Ovary (tissue), 9 donors: ENCODE data around the gene RGS19. TPM values are rescaled to one million over a fixed set of nuclear protein-coding genes. Genes with fewer than 3 reads are reported as not detected.
A peak's percentile ranks its signal among the peaks of the same experiment; 100 is the strongest.

Source experiments
- DNase-seq, 5 donors: peaks; one replicate each; pipeline ENCODE4 v3.0.0-alpha.2; 2019 to 2020
- H3K27ac ChIP-seq, 2 donors: fragments of 200-600 bp; one replicate each; pipeline versions ENCODE4 v1.5.1 to v1.8.0; 2019 to 2022
- H3K27me3 ChIP-seq: fragments of 200-600 bp; one replicate; pipeline ENCODE4 v1.8.0; 2022
- H3K36me3 ChIP-seq: fragments of 200-600 bp; sonication (generic); one replicate; pipeline ENCODE4 v1.5.1; 2019
- H3K4me1 ChIP-seq: one replicate; pipeline ENCODE4 v1.8.1; 2013; ENCODE audit warnings: mild to moderate bottlenecking, moderate library complexity; ENCODE audit not compliant: insufficient read depth
- H3K4me3 ChIP-seq: fragments of 200-600 bp; sonication (generic); one replicate; pipeline ENCODE4 v1.5.1; 2017
- H3K9me3 ChIP-seq, 2 donors: fragments of 200-600 bp in 1 of 2; sonication (generic) in 1 of 2; one replicate each; pipeline versions ENCODE4 v1.5.1 to v1.8.1; 2013 to 2019; ENCODE audit warnings: mild to moderate bottlenecking in 1 of 2, moderate library complexity in 1 of 2
- CTCF ChIP-seq, 3 donors: fragments of 450-650 bp in 2 of 3; fragments of 200-600 bp in 1 of 3; IDR thresholded peaks; one replicate each; pipeline versions ENCODE4 v1.5.1 to v1.8.0; 2016 to 2022; ENCODE audit warnings: antibody characterized with exemption in 3 of 3, mild to moderate bottlenecking in 1 of 3
- EP300 ChIP-seq: sonication (generic); formaldehyde crosslinking; IDR thresholded peaks from one replicate; pipeline ENCODE4 v1.6.1; 2017; ENCODE audit warnings: antibody characterized with exemption
- POLR2A ChIP-seq: fragments of 450-650 bp; IDR thresholded peaks from one replicate; pipeline ENCODE4 v1.6.1; 2017; ENCODE audit warnings: antibody characterized with exemption, mild to moderate bottlenecking, moderate library complexity
- WGBS, 3 donors: extraction: QIAGEN DNeasy Blood & Tissue Kit in 1 of 3; methylation state at CpG; one replicate each; pipeline versions ENCODE4 v1.1.5 to v1.1.7; 2013 to 2017; 5-methylcytosine and 5-hydroxymethylcytosine counted together
- intact Hi-C, 4 donors: fragments of 100-400 bp; cut with DNase I; formaldehyde crosslinking; loops; one replicate each; pipeline versions ENCODE4 v1.11.0 to v1.15.1; 2022 to 2023
- polyA plus RNA-seq, 2 donors: library from polyadenylated mRNA; stranded (reverse); fragments of 200-250 nt in 1 of 2; fragments of 350-450 nt in 1 of 2; fragmentation: Illumina TruSeq in 1 of 2; extraction: RNeasy Lipid Tissue Mini Kit (QIAGEN cat#74804) in 1 of 2; gene quantifications; one replicate each; pipeline ENCODE4 v1.2.3, GENCODE V29; 2013 to 2014
- total RNA-seq, 7 donors: library from RNA; depleted of rRNA in 2 of 7; stranded (reverse); fragments of >200 nt in 2 of 7; fragmentation: NEBNext Ultra II Directional in 3 of 7; extraction: Animal tissue kit (Norgen Biotek cat#: 25700) in 3 of 7; gene quantifications; one replicate each; pipeline versions ENCODE4 v1.1.0 to v1.2.4, GENCODE V29; 2016 to 2023
- donor health status: DM: no; HTN: no; CAD: no; lungs with moderate emphysema.
- donor health status: DM: no; HTN: no; CAD: no.
- donor health status: Bipolar disorder and iron deficiency.
- donor health status: DM: yes; HTN: yes; CAD: no.
- donor health status: DM: no; HTN: no; CAD: no.
- donor health status: DM: yes; HTN: yes; CAD: no.

RGS19 gene
- total and polyA plus RNA-seq, 9 donors: 2.1 to 7.6 (median 4.5) TPM

GRCh38 chr20:64033981-64034493 is 45.3 kb downstream of the RGS19 start:
- 32 to 58% (median 33%) methylated on average over 11 of the region's 11 CpGs for WGBS, 3 donors
- TF ChIP-seq POLR2A (no peak), EP300 (no peak), CTCF (IDR thresholded peaks at IDR 0.05) (no peak)
- Histone ChIP-seq H3K4me1 (peaks cover 5% of the 10 kb centered on the region), H3K27ac (no peak overlapping the region), H3K4me3 (no peak overlapping the region), H3K36me3 (no peaks in the 10 kb centered on the region), H3K27me3 (no peaks in the 10 kb centered on the region), H3K9me3 (no peaks in the 10 kb centered on the region)
- intact Hi-C loops: loop anchor here in 1 of 4 donors (10.0 kb wide), 1 partner anchor 81 kb away; no protein-coding TSS in a partner anchor
- peak in 1 of 5 donors; percentile 58 for DNase-seq

- peaks cover 3% of the 10 kb centered on the region for H3K4me1 ChIP-seq
These were observed 46.4 kb downstream of the RGS19 start for GRCh38 chr20:64032706-64033624.

GRCh38 chr20:64031822-64032314 is 47.5 kb downstream of the RGS19 start:
- no peaks in the 10 kb centered on the region for H3K36me3 ChIP-seq
- no peak overlapping the region for H3K27ac ChIP-seq
- intact Hi-C loops: loop anchor here in 1 of 4 donors (10.0 kb wide), 1 partner anchor 83 kb away; no protein-coding TSS in a partner anchor
- no peak for DNase-seq
- H3K27me3 ChIP-seq: no peaks in the 10 kb centered on the region
- WGBS, 3 donors: 90 to 91% (median 90%) methylated on average over 18 to 19 of the region's 19 CpGs
- TF ChIP-seq POLR2A: no peak
- no peak for TF ChIP-seq CTCF (IDR thresholded peaks at IDR 0.05)
- TF ChIP-seq EP300: no peak
- H3K4me3 ChIP-seq: no peak overlapping the region
- peaks cover 3% of the 10 kb centered on the region for H3K4me1 ChIP-seq
- no peaks in the 10 kb centered on the region for H3K9me3 ChIP-seq

More at GRCh38 chr20:64032706-64033624, 46.4 kb downstream of the RGS19 start:
- H3K4me3 ChIP-seq: no peak overlapping the region
- H3K27ac ChIP-seq: no peak overlapping the region
- no peaks in the 10 kb centered on the region for H3K27me3 ChIP-seq
- H3K36me3 ChIP-seq: no peaks in the 10 kb centered on the region
- H3K9me3 ChIP-seq: no peaks in the 10 kb centered on the region
- WGBS, 3 donors: 87 to 89% (median 89%) methylated on average over 31 of the region's 31 CpGs
- intact Hi-C loops: loop anchor here in 1 of 4 donors (10.0 kb wide), 1 partner anchor 82 kb away; no protein-coding TSS in a partner anchor
- TF ChIP-seq CTCF (IDR thresholded peaks at IDR 0.05) (no peak), EP300 (no peak), POLR2A (no peak)
- DNase-seq: no peak

GRCh38 chr20:64030371-64031134 is 48.8 kb downstream of the RGS19 start:
- 78 to 84% (median 80%) methylated on average over 20 of the region's 20 CpGs for WGBS, 3 donors
- Histone ChIP-seq H3K36me3 (no peaks in the 10 kb centered on the region), H3K27me3 (no peaks in the 10 kb centered on the region), H3K9me3 (no peaks in the 10 kb centered on the region), H3K4me3 (no peak overlapping the region), H3K27ac (no peak overlapping the region), H3K4me1 (peaks cover 3% of the 10 kb centered on the region)
- TF ChIP-seq EP300: no peak
- intact Hi-C loops: loop anchor here in 1 of 4 donors (10.0 kb wide), 1 partner anchor 84 kb away; no protein-coding TSS in a partner anchor
- DNase-seq: no peak
